GM20000 (cell line): ENCODE measurements around the gene OR52N4.

Experiments used
- DNase-seq: peaks from one replicate; pipeline ENCODE4 v3.0.0; 2012; ENCODE audit warnings: low spot score
- CTCF ChIP-seq: IDR thresholded peaks from 2 replicates; pipeline ENCODE4 v1.5.1; 2012; ENCODE audit warnings: mild to moderate bottlenecking, control low read depth; ENCODE audit errors: extremely low read depth, missing control alignments

OR52N4 gene

GRCh38 chr11:5727691-5728090 is 26.4 kb upstream of the OR52N4 start:
- DNase-seq: no peak
- no peak for TF ChIP-seq CTCF

DNA sequence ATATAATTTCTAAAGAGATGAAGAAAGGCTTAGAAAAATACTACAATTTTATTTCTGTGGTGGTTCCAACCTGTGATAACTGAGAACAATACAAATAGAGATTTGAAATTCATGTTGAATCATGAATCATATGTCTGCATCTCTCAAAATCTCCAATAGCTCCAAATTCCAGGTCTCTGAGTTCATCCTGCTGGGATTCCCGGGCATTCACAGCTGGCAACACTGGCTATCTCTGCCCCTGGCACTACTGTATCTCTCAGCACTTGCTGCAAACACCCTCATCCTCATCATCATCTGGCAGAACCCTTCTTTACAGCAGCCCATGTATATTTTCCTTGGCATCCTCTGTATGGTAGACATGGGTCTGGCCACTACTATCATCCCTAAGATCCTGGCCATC is 17.6 kb upstream of the OR52N4 start, which contains the start of gene OR56B1:
OR56B1 (plus strand) TSS at position 53 of the 400 bp plus-strand sequence; CDS start at position 122, 69 bp downstream.
- no peak for DNase-seq
- no peak for TF ChIP-seq CTCF

DNA sequence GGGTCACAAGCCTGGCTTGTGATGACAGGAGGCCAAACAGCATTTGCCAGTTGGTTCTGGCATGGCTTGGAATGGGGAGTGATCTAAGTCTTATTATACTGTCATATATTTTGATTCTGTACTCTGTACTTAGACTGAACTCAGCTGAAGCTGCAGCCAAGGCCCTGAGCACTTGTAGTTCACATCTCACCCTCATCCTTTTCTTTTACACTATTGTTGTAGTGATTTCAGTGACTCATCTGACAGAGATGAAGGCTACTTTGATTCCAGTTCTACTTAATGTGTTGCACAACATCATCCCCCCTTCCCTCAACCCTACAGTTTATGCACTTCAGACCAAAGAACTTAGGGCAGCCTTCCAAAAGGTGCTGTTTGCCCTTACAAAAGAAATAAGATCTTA is 17.0 kb upstream of the OR52N4 start:
- no peak for DNase-seq
- no peak for TF ChIP-seq CTCF

DNA sequence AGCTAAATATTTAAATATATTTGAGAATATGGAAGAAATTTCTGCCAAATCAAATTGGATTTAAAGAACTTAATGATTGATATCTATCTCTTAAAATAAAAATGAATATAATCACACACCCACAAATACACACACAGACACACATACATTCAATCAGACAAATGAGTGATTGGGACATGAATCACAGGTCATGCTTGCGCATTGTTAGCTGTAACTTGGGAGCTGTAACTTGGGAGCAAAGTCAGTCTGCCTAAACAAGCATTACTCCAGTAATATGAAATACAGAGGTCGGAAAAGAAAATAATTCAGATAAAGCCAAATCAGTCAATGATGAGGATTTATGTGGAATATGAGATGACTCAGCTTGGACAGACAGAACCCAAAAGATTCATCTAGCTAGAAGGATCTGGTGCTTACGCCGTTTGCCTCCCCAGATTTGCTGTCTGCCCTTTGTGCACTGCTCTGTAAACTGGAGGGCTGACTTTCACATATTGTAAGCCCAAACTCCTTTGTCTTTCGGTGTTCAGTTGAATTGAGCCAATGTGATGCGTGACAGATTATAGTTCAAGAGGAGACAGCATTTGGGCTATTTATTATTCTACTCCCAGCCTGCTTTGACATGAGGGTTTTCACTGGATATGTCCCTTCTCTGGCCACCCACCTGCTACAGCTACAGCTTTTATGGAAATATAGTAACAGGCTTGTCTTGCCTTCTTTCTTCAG is 16.2 kb upstream of the OR52N4 start:
- TF ChIP-seq CTCF: no peak

DNA sequence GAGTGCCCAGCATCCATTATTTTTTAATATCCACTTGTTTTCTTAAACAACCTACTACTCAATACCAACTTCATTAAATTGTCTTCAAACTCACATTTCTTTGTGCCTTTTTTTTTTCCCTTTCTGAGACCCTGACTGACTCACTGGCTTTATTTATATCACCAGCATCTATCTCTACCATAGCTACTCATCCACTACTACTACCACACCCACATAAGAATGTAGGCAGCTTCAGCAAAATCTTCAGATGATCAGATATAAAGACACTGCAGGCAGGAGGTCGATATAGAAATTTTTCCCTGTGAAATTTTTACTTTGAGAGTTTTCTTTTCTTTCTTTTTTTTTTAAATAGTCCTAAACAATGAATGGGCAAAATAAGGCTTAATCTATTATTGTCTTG is 15.6 kb upstream of the OR52N4 start:
- DNase-seq: no peak
- TF ChIP-seq CTCF: no peak

More for the DNA sequence above, 16.2 kb upstream of the OR52N4 start:
- DNase-seq: no peak

GRCh38 chr11:5746614-5747013 is 7.4 kb upstream of the OR52N4 start:
- no peak for TF ChIP-seq CTCF
- no peak for DNase-seq

- no peak for TF ChIP-seq CTCF
- DNase-seq: no peak
These were observed 4.2 kb upstream of the OR52N4 start for GRCh38 chr11:5749836-5750235.
